ENCODE data around the gene TIPARP.

The TIPARP gene

DNA sequence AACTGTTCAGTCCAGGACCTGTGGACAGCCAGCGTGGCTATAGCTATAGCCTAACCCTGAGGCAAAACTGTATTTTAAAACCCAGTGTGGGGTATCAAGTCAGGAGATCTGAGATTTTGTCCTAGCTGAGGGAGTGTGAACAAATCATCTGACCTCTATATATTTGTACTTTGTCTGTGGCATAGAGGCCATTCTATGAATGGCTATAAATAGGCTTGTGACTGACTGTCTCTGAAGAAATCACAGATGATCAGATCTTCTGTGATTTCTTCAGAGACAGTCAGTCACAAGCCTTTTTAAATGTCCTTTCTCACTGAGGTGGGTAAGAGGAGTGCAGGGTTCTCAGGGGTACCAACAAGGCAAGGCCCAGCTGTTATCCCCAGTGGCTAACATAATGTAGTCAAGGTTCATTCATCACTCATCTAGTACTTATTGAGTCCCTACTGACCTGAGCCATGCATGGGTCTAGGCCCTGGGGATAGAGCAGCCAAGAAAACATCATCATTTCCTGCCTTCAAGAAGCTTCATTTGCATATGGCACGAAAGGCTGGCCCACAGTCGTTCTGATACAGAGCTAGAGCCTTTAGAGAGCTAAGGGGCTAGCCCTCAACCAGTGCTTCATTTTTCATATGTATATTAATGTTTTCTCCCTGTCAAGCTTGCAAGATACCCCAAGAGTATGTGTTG, 53.3 kb downstream of the TIPARP start:
- Histone ChIP-seq H3K4me3 (ENCODE audit: low read depth, low read length, poor library complexity, severe bottlenecking) (no peak overlapping the region), H3K27ac (ENCODE audit: low read depth, low read length, poor library complexity, severe bottlenecking) (peak overlapping the region; percentile 1), H3K9me3 (ENCODE audit: low read length) (no peaks in the 10 kb centered on the region), H3K9ac (ENCODE audit: low read length) (no peak overlapping the region), H3K79me2 (ENCODE audit: insufficient read depth, low read length) (no peaks in the 10 kb centered on the region), H3K4me1 (ENCODE audit: insufficient read depth, low read length, severe bottlenecking) (peaks cover 34% of the 10 kb centered on the region), H3K27me3 (ENCODE audit: insufficient read depth, low read length) (no peaks in the 10 kb centered on the region), H2AFZ (ENCODE audit: low read length) (no peak overlapping the region), H4K20me1 (ENCODE audit: insufficient read depth, low read length) (no peaks in the 10 kb centered on the region), H3K36me3 (ENCODE audit: insufficient read depth, low read length) (no peaks in the 10 kb centered on the region), H3F3A (ENCODE audit: insufficient read depth, low read length) (no peaks in the 10 kb centered on the region), H3K9me2 (ENCODE audit: low read depth, low read length) (no peaks in the 10 kb centered on the region), H3K4me2 (ENCODE audit: low read length) (peak overlapping the region; percentile 10; the same call in 1 of the 2 replicates)
- TF ChIP-seq, protein P1, sequence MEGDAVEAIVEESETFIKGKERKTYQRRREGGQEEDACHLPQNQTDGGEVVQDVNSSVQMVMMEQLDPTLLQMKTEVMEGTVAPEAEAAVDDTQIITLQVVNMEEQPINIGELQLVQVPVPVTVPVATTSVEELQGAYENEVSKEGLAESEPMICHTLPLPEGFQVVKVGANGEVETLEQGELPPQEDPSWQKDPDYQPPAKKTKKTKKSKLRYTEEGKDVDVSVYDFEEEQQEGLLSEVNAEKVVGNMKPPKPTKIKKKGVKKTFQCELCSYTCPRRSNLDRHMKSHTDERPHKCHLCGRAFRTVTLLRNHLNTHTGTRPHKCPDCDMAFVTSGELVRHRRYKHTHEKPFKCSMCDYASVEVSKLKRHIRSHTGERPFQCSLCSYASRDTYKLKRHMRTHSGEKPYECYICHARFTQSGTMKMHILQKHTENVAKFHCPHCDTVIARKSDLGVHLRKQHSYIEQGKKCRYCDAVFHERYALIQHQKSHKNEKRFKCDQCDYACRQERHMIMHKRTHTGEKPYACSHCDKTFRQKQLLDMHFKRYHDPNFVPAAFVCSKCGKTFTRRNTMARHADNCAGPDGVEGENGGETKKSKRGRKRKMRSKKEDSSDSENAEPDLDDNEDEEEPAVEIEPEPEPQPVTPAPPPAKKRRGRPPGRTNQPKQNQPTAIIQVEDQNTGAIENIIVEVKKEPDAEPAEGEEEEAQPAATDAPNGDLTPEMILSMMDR (IDR thresholded peaks at IDR 0.05; ENCODE audit: low read length), result no peak
- TF ChIP-seq EZH2 (IDR thresholded peaks at IDR 0.05; ENCODE audit: borderline replicate concordance, low read length), result no peak

DNA sequence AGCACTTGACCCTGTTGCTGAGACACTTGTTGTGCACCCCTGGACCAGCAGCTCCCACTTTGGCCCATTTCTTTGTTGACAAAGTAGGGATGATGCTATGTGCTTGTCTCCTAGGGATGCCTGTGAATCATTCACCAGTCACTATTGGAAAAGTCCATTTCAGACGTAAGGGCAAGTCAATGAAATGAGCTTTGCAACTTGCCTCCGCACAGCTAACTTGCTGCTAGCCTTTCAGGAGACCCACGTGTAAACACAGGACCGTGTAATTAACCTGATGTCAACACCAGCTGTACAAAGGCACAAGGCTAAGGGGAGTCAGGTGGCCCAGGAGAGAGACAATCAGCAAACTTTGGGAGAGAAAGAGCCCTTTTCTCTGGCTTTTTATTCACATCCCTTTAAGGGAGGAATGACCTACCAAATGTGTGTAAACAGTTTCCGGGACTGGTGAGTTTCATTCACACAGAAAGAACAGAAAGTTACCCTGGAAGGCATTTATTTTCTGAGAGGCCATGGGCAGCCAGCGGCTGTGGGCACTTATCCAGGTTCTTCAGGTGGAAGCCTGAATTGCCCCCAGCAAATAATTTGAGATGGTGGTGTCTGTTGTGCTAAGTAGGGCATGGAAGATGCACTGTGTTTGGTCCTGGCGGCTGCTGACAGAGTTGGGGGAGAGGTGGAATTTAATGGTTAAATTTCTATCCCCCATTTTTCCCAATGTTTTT, 54.0 kb downstream of the TIPARP start:
- no peaks in the 10 kb centered on the region for H3K27me3 ChIP-seq (ENCODE audit: insufficient read depth, low read length)
- peak overlapping the region; percentile 10; the same call in 1 of the 2 replicates for H3K4me2 ChIP-seq (ENCODE audit: low read length)
- peaks cover 34% of the 10 kb centered on the region for H3K4me1 ChIP-seq (ENCODE audit: insufficient read depth, low read length, severe bottlenecking)
- TF ChIP-seq EZH2 (IDR thresholded peaks at IDR 0.05; ENCODE audit: borderline replicate concordance, low read length), result no peak
- TF ChIP-seq, protein P1 (IDR thresholded peaks at IDR 0.05; ENCODE audit: low read length), result no peak
- H4K20me1 ChIP-seq (ENCODE audit: insufficient read depth, low read length), result no peaks in the 10 kb centered on the region
- H3K9me2 ChIP-seq (ENCODE audit: low read depth, low read length), result no peaks in the 10 kb centered on the region
- no peaks in the 10 kb centered on the region for H3K36me3 ChIP-seq (ENCODE audit: insufficient read depth, low read length)
- H3K9me3 ChIP-seq (ENCODE audit: low read length), result no peaks in the 10 kb centered on the region
- no peaks in the 10 kb centered on the region for H3K79me2 ChIP-seq (ENCODE audit: insufficient read depth, low read length)
- no peak overlapping the region for H2AFZ ChIP-seq (ENCODE audit: low read length)
- no peak overlapping the region for H3K4me3 ChIP-seq (ENCODE audit: low read depth, low read length, poor library complexity, severe bottlenecking)
- H3K9ac ChIP-seq (ENCODE audit: low read length), result no peak overlapping the region
- H3K27ac ChIP-seq (ENCODE audit: low read depth, low read length, poor library complexity, severe bottlenecking), result peak overlapping the region; percentile 1
- H3F3A ChIP-seq (ENCODE audit: insufficient read depth, low read length), result no peaks in the 10 kb centered on the region

DNA sequence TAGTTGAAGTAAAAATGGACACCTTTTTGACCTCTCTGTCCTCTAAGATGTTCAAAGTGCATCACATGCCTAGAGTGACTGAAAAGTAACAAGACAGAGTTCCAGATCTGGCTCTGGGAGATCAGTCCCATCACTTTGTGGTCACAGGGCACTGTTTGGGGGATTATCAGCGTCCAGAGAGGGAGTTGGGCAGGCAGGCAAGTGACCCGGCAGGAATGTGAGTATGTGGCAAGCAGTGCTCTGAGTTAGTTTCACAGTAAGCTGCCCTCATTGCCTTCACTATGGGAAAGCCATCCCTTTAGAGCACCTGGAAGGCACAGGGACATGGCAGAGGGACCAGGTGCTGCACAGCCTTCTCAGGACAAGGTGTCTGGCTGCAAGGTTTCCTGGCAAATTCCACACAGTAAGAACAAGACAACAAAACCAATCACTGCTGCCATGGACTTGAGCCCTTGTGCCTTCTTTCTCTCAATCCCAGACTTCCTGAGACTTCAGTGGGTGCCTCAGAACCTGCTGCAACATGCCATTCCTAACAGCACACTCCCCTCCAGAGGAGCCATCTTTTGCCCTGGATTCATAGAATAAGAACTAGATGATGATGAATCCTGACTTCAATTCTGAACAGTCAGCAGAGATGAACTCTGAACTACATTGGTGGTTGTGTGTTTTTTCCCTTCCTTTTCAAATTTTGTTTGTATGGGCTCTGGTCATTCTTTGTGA, 55.2 kb downstream of the TIPARP start:
- H3K79me2 ChIP-seq (ENCODE audit: insufficient read depth, low read length), result no peaks in the 10 kb centered on the region
- H3K4me3 ChIP-seq (ENCODE audit: low read depth, low read length, poor library complexity, severe bottlenecking), result no peak overlapping the region
- H3K9ac ChIP-seq (ENCODE audit: low read length), result no peak overlapping the region
- H3K27ac ChIP-seq (ENCODE audit: low read depth, low read length, poor library complexity, severe bottlenecking), result no peak overlapping the region
- H3K36me3 ChIP-seq (ENCODE audit: insufficient read depth, low read length), result no peaks in the 10 kb centered on the region
- H3K9me3 ChIP-seq (ENCODE audit: low read length), result no peaks in the 10 kb centered on the region
- H3K27me3 ChIP-seq (ENCODE audit: insufficient read depth, low read length), result no peaks in the 10 kb centered on the region
- H3K4me2 ChIP-seq (ENCODE audit: low read length), result no peak overlapping the region
- no peak overlapping the region for H2AFZ ChIP-seq (ENCODE audit: low read length)
- no peaks in the 10 kb centered on the region for H4K20me1 ChIP-seq (ENCODE audit: insufficient read depth, low read length)
- no peaks in the 10 kb centered on the region for H3F3A ChIP-seq (ENCODE audit: insufficient read depth, low read length)
- TF ChIP-seq, protein P1 (IDR thresholded peaks at IDR 0.05; ENCODE audit: low read length), result no peak
- no peak for TF ChIP-seq EZH2 (IDR thresholded peaks at IDR 0.05; ENCODE audit: borderline replicate concordance, low read length)
- H3K4me1 ChIP-seq (ENCODE audit: insufficient read depth, low read length, severe bottlenecking), result peaks cover 34% of the 10 kb centered on the region
- H3K9me2 ChIP-seq (ENCODE audit: low read depth, low read length), result no peaks in the 10 kb centered on the region

Measured in OCI-LY1 (cell line).